ENCODE data around the gene ALDOA.

DNA sequence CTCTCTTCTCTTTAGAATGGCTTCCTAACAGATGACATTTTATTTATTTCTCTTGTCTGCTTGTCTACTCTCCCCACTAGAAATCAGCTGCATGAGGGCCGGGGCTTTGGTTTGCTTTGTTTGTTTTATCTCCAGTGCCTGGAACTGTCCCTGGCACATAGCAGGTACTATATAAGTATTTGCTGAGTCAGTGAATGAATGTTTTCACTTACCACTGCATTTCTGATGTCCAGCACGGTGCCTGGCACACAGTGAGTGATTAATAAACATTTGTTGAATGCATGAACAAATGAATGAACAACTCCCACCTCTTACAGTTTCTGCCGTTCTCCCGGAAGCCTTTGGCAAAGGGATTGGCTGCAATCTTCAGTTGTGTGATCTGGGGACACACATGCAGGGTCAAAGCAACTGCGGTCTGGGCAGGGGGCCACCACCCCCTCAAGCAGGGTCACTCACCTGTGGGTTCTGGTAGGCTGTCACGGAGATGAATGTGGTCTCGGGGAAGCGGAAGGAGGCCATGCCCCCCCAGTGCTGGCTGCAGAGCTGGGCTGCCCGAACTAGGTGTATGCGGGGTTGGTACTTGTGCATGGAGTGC, 22.8 kb downstream of the ALDOA start:
- TF ChIP-seq, protein P1, sequence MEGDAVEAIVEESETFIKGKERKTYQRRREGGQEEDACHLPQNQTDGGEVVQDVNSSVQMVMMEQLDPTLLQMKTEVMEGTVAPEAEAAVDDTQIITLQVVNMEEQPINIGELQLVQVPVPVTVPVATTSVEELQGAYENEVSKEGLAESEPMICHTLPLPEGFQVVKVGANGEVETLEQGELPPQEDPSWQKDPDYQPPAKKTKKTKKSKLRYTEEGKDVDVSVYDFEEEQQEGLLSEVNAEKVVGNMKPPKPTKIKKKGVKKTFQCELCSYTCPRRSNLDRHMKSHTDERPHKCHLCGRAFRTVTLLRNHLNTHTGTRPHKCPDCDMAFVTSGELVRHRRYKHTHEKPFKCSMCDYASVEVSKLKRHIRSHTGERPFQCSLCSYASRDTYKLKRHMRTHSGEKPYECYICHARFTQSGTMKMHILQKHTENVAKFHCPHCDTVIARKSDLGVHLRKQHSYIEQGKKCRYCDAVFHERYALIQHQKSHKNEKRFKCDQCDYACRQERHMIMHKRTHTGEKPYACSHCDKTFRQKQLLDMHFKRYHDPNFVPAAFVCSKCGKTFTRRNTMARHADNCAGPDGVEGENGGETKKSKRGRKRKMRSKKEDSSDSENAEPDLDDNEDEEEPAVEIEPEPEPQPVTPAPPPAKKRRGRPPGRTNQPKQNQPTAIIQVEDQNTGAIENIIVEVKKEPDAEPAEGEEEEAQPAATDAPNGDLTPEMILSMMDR (IDR thresholded peaks at IDR 0.05), result no peak
- TF ChIP-seq POLR2A (IDR thresholded peaks at IDR 0.05), result no peak
- TF ChIP-seq POLR2AphosphoS5 (IDR thresholded peaks at IDR 0.05), result no peak
